PC-9 (cell line): ENCODE results near the gene DUSP18. TPM values are rescaled to one million over a fixed set of nuclear protein-coding genes. Genes with fewer than 3 reads are reported as not detected.
"Not testable (repeated sequence)": the region's sequence is repeated elsewhere in the genome, so short reads cannot be mapped to it uniquely, and the experiment has no call there.

Source experiments
- BruUV-seq: library from RNA; stranded (reverse); fragments of 400-500 nt; replicated peaks from 2 replicates; lab custom pipeline; 2021; lab: Mats Ljungman, UMichigan
- CTCF ChIA-PET: fragments of 300-600 bp; sonication (Branson Sonifier 250); formaldehyde crosslinking; loops from one replicate; lab custom pipeline; 2022; ENCODE audit warnings: antibody characterized with exemption; lab: Charles Lee
- POLR2A ChIA-PET: fragments of 300-600 bp; sonication (Branson Sonifier 250); formaldehyde crosslinking; loops from one replicate; lab custom pipeline; 2022; ENCODE audit warnings: antibody characterized with exemption; ENCODE audit not compliant: unreplicated experiment; lab: Charles Lee
- DNase-seq, 2 experiments: peaks; one replicate each; pipeline versions ENCODE4 v3.0.0 to v3.0.0-alpha.2; 2015 to 2022; ENCODE audit warnings: mixed read lengths in 1 of 2
- H2AFZ ChIP-seq: fragments of 200-600 bp; sonication (generic); 2 replicates; pipeline ENCODE4 v1.8.1; 2017; ENCODE audit warnings: antibody characterized with exemption
- H3F3A ChIP-seq: fragments of 200-600 bp; sonication (generic); 2 replicates; pipeline ENCODE4 v1.8.1; 2017; ENCODE audit warnings: antibody characterized with exemption, mild to moderate bottlenecking, low read depth; ENCODE audit not compliant: insufficient read depth
- H3K27ac ChIP-seq: fragments of 200-600 bp; sonication (generic); 2 replicates; pipeline ENCODE4 v1.6.1; 2016; ENCODE audit warnings: mixed run types
- H3K27me3 ChIP-seq: fragments of 200-600 bp; sonication (generic); 2 replicates; pipeline ENCODE4 v1.6.1; 2016; ENCODE audit warnings: low read depth, mixed run types; ENCODE audit not compliant: insufficient read depth
- H3K36me3 ChIP-seq: fragments of 200-600 bp; sonication (generic); 2 replicates; pipeline ENCODE4 v1.6.1; 2016; ENCODE audit warnings: low read depth, mixed run types
- H3K4me1 ChIP-seq: fragments of 200-600 bp; sonication (generic); replicated peaks from 2 replicates; pipeline ENCODE4 v1.6.1; 2016; ENCODE audit warnings: mixed run types; ENCODE audit not compliant: insufficient read depth
- H3K4me2 ChIP-seq: fragments of 200-600 bp; sonication (generic); 2 replicates; pipeline ENCODE4 v1.6.1; 2017; ENCODE audit warnings: mixed run types
- H3K4me3 ChIP-seq: fragments of 200-600 bp; sonication (generic); 2 replicates; pipeline ENCODE4 v1.6.1; 2016; ENCODE audit warnings: mixed run types
- H3K79me2 ChIP-seq: fragments of 200-600 bp; sonication (generic); 2 replicates; pipeline ENCODE4 v1.6.1; 2017; ENCODE audit warnings: low read depth, mixed run types
- H3K9me2 ChIP-seq: fragments of 200-600 bp; sonication (generic); 2 replicates; pipeline ENCODE4 v1.8.1; 2017; ENCODE audit warnings: mild to moderate bottlenecking; ENCODE audit not compliant: insufficient read depth
- H3K9me3 ChIP-seq: fragments of 200-600 bp; sonication (generic); 2 replicates; pipeline ENCODE4 v1.8.1; 2016; ENCODE audit warnings: low read depth; ENCODE audit not compliant: insufficient read depth
- H4K20me1 ChIP-seq: fragments of 200-600 bp; sonication (generic); 2 replicates; pipeline ENCODE4 v1.8.1; 2017; ENCODE audit not compliant: insufficient read depth
- CTCF ChIP-seq: fragments of 200-600 bp; sonication (generic); conservative IDR thresholded peaks from 2 replicates; pipeline ENCODE4 v1.6.1; 2017; ENCODE audit warnings: mixed run types, antibody characterized with exemption, mild to moderate bottlenecking, moderate library complexity
- EZH2 ChIP-seq: fragments of 200-600 bp; sonication (generic); IDR thresholded peaks from 2 replicates; pipeline ENCODE4 v1.8.0; 2017; ENCODE audit warnings: antibody characterized with exemption, low read depth
- intact Hi-C: fragments of 100-400 bp; cut with micrococcal nuclease; formaldehyde crosslinking; loops from one replicate; pipeline ENCODE4 v1.10.0; 2022; ENCODE audit not compliant: unreplicated experiment
- total RNA-seq: library from RNA; stranded (reverse); gene quantifications from 2 replicates; pipeline ENCODE4 v1.2.3, GENCODE V29; 2021

DUSP18 gene
- total RNA-seq, 1 experiment from 2014 or later = 11.0 TPM

GRCh38 chr22:30628491-30628890 is 39.2 kb downstream of the DUSP18 start:
- intact Hi-C loops = no loop called here
- no TSS peak for BruUV-seq
- Histone ChIP-seq H3K27ac (no peak overlapping the region), H2AFZ (no peak overlapping the region), H3K4me2 (no peak overlapping the region), H3K36me3 (no peaks in the 10 kb centered on the region), H3K9me2 (no peaks in the 10 kb centered on the region), H3K4me1 (no peaks in the 10 kb centered on the region), H3K4me3 (no peak overlapping the region), H3F3A (no peaks in the 10 kb centered on the region), H3K27me3 (no peaks in the 10 kb centered on the region), H4K20me1 (no peaks in the 10 kb centered on the region), H3K9me3 (no peaks in the 10 kb centered on the region), H3K79me2 (no peaks in the 10 kb centered on the region)
- CTCF ChIA-PET = no interaction called here
- TF ChIP-seq EZH2 = no peak
- no peak for TF ChIP-seq CTCF
- DNase-seq = no peak
- POLR2A ChIA-PET = no interaction called here

GRCh38 chr22:30627471-30627870 is 40.2 kb downstream of the DUSP18 start:
- no peak for DNase-seq
- Histone ChIP-seq H3K27me3 (no peaks in the 10 kb centered on the region), H4K20me1 (no peaks in the 10 kb centered on the region), H3K27ac (no peak overlapping the region), H3K9me3 (no peaks in the 10 kb centered on the region), H3K4me3 (no peak overlapping the region), H3K4me1 (no peaks in the 10 kb centered on the region), H3K4me2 (no peak overlapping the region), H3K36me3 (no peaks in the 10 kb centered on the region), H2AFZ (no peak overlapping the region), H3K79me2 (no peaks in the 10 kb centered on the region), H3F3A (no peaks in the 10 kb centered on the region), H3K9me2 (no peaks in the 10 kb centered on the region)
- no TSS peak for BruUV-seq
- intact Hi-C loops = no loop called here
- TF ChIP-seq EZH2 (no peak), CTCF (no peak)
- CTCF ChIA-PET = no interaction called here
- POLR2A ChIA-PET = no interaction called here

GRCh38 chr22:30626413-30626812 is 41.3 kb downstream of the DUSP18 start:
- Histone ChIP-seq H3K27me3 (no peaks in the 10 kb centered on the region), H2AFZ (no peak overlapping the region), H3K27ac (no peak overlapping the region), H3K36me3 (no peaks in the 10 kb centered on the region), H3K79me2 (no peaks in the 10 kb centered on the region), H3K4me2 (no peak overlapping the region), H3K9me3 (no peaks in the 10 kb centered on the region), H3K4me1 (no peaks in the 10 kb centered on the region), H3F3A (no peaks in the 10 kb centered on the region), H3K4me3 (no peak overlapping the region), H3K9me2 (no peaks in the 10 kb centered on the region), H4K20me1 (no peaks in the 10 kb centered on the region)
- no peak for TF ChIP-seq EZH2
- intact Hi-C loops = no loop called here
- DNase-seq = no peak
- BruUV-seq = no TSS peak
- ChIA-PET POLR2A (no interaction called here), CTCF (interaction anchor here (0.6 kb wide), 1 partner anchor 261 kb away, joined by 3 read pairs; no protein-coding TSS in a partner anchor)

GRCh38 chr22:30619909-30620308 is 47.8 kb downstream of the DUSP18 start:
- POLR2A ChIA-PET, H4K20me1 ChIP-seq, H3K36me3 ChIP-seq, H3K27ac ChIP-seq, intact Hi-C loops, H3K4me1 ChIP-seq, DNase-seq, H2AFZ ChIP-seq, H3F3A ChIP-seq, H3K9me2 ChIP-seq, H3K4me2 ChIP-seq, H3K27me3 ChIP-seq, BruUV-seq, CTCF ChIA-PET, H3K4me3 ChIP-seq, H3K79me2 ChIP-seq, H3K9me3 ChIP-seq: not testable (repeated sequence)
